GM18507 (cell line): Measurements from ENCODE around the gene SLC6A7.

Experiments used
- DNase-seq: peaks from one replicate; pipeline ENCODE4 v3.0.0; 2011; ENCODE audit warnings: low read depth; ENCODE audit not compliant: insufficient read length; ENCODE audit errors: extremely low spot score
- FAIRE-seq: peaks from 2 replicates; lab custom pipeline; 2011; peaks lifted over from hg19 to GRCh38; lab: Jason Lieb, UNC

The SLC6A7 gene

DNA sequence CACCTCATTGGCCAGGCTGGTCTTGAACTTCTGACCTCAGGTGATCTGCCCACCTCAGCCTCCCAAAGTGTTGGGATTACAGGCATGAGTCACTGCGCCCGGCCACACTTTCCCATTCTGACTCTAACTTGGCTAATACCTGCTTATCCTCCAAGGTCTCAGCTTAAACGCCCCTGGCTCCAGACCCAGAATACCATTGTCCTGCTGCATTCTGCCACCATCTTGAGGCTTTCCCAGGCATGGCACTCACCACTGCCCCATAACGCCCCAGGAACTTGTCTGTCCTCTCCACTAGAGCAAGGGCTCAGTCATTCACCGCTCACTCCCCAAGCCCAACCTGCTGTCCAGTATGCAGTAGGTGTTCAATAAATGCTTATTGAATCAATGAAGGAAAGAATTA is 59.9 kb downstream of the SLC6A7 start:
- DNase-seq: no peak
- no peak for FAIRE-seq

DNA sequence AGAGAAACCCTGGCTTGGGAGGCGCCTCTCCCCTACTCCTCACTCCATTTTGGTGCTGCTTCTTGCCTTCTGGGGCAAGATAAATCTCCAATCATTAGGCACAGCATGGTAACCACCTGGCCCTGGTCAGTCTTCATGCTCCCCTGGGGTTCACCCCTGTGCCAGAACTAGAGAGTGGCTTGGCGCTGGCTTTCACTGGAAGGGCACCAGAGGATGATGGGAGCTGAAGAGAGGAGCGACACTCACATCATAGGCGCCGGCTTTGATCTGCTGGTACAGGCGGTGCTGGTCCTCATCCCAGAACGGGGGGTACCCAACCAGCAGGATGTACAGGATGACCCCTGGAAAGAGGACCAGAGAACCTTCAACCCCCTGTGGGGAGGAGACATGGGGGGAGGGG is 61.6 kb downstream of the SLC6A7 start:
- no peak for FAIRE-seq

GRCh38 chr5:150252489-150252888 is 62.6 kb downstream of the SLC6A7 start:
- DNase-seq (no peak), FAIRE-seq (no peak)

More for the DNA sequence above, 61.6 kb downstream of the SLC6A7 start:
- DNase-seq: no peak

GRCh38 chr5:150253416-150254208 is 63.8 kb downstream of the SLC6A7 start:
- DNase-seq (no peak), FAIRE-seq (no peak)

DNA sequence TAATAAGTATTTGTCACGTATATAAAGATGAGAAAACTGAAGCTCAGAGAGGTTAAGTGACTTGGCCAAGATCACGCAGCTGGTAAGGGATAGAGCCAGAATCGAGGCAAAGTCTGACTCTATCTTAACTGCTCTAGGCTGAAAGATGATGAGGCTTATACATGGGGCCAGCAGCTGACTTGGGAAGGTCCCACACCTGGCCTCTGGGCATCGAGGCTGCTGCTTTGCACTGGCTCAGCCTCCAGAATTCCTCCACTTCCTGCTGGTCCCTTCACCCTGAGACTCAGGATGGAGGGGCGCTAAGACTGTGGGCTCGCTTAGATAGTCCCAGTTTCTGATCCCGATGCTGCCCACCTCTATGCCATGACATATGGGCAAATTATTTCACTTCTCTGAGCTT is 64.5 kb downstream of the SLC6A7 start:
- FAIRE-seq: no peak

GRCh38 chr5:150254774-150255173 is 64.9 kb downstream of the SLC6A7 start:
- no peak for DNase-seq
- FAIRE-seq: no peak

More for the DNA sequence above, 64.5 kb downstream of the SLC6A7 start:
- DNase-seq: no peak

DNA sequence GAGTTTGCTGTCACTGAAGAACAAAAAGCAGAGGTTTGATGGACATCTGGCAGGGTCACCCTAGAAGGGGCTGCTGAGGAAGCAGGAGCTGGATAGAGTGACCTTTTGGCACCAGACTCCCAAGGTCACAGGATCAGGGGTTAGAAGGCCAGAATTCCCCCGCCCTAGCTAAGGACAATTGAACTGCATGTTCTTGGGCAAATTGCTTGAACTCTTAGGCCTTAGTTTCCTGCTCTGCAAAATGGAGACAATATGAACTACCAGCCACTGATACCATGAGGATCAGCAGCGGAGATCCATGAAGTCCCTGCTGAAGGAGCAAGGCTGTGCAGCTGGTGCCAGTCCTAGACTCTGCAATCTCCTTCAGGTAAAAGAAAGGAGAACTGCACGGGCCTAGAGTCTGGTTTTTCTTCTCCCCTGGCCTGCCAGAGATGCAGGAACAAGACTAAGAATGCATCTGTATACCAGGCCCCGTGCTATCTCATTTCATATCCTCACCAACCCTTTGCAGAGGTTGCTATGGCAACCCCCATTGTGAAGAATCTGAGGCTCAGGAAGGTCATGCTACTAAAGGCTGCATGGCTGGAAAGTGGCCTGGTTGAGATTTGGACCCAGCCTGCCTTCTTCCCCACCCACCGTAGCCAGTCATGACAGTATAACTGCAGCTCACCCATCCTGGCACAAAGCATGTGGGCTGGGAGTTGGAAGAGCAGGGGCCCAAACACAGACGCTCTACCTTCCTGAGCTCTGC is 66.0 kb downstream of the SLC6A7 start:
- DNase-seq (no peak), FAIRE-seq (no peak)

GRCh38 chr5:150256410-150257064 is 66.7 kb downstream of the SLC6A7 start:
- FAIRE-seq (no peak), DNase-seq (no peak)

DNA sequence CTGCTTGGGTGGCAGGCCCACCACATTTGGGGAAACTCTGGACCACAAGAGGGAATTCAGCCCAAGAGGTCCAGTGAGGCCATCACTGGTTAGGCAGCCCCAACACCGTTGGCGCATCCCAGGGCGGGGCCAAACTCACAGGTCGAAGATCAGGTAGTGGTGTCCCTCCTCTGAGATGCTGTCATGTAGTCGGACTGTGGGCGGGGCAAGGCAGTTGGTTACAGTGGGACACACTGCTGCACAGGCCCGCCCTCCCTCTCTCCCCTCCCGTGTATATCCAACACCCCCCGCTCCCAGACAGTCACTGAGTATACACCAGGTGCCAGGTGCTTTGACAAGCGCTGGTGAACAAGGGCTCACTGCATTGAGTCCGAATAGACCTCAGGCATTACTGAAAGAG is 67.6 kb downstream of the SLC6A7 start:
- no peak for FAIRE-seq
- DNase-seq: no peak

- DNase-seq (no peak), FAIRE-seq (no peak)
Observed at GRCh38 chr5:150258130-150258529, 68.3 kb downstream of the SLC6A7 start.
